GM12878 (cell line): Measurements from ENCODE around the gene PCP4L1. TPM values are rescaled to one million over a fixed set of nuclear protein-coding genes. Genes with fewer than 3 reads are reported as not detected.

ENCODE experiments used
- CHD2 ChIP-seq: IDR thresholded peaks from 2 replicates; pipeline ENCODE4 v1.6.1; 2011; ENCODE audit warnings: low read depth, low read length, improper control_type of control experiment, borderline replicate concordance
- CHD4 ChIP-seq: fragments of 200-600 bp; sonication (generic); IDR thresholded peaks from 2 replicates; pipeline ENCODE4 v1.6.1; 2016; ENCODE audit warnings: mild to moderate bottlenecking
- EED ChIP-seq: sonication (generic); IDR thresholded peaks from 2 replicates; pipeline ENCODE4 v1.6.1; 2016; ENCODE audit warnings: antibody characterized with exemption, low read depth
- EGR1 ChIP-seq, 2 experiments: IDR thresholded peaks; 1 replicate in 1 of 2; 2 replicates in 1 of 2; pipeline ENCODE4 v1.6.1; 2011 to 2012; ENCODE audit warnings: low read depth in 2 of 2, low read length in 2 of 2, borderline replicate concordance in 1 of 2, mild to moderate bottlenecking in 1 of 2, moderate library complexity in 1 of 2
- ESRRA ChIP-seq: IDR thresholded peaks from 2 replicates; pipeline ENCODE4 v1.6.1; 2012; ENCODE audit warnings: mild to moderate bottlenecking, low read length, improper control_type of control experiment
- FOXK2 ChIP-seq: fragments of 450-650 bp; IDR thresholded peaks from 2 replicates; pipeline ENCODE4 v1.6.1; 2017; ENCODE audit warnings: mild to moderate bottlenecking, moderate library complexity
- KDM1A ChIP-seq: fragments of 200-600 bp; sonication (generic); IDR thresholded peaks from 2 replicates; pipeline ENCODE4 v1.6.1; 2016; ENCODE audit warnings: borderline replicate concordance
- MEF2B ChIP-seq: fragments of 450-650 bp; IDR thresholded peaks from 2 replicates; pipeline ENCODE4 v1.6.1; 2018; ENCODE audit warnings: mild to moderate bottlenecking, moderate library complexity; ENCODE audit not compliant: partially characterized antibody, poor library complexity, severe bottlenecking
- MTA3 ChIP-seq: IDR thresholded peaks from 2 replicates; pipeline ENCODE4 v1.6.1; 2012; ENCODE audit warnings: low read length, inconsistent platforms, borderline replicate concordance
- MYB ChIP-seq: fragments of 150-350 bp; IDR thresholded peaks from 2 replicates; pipeline ENCODE4 v1.6.1; 2014; ENCODE audit warnings: mild to moderate bottlenecking, low read depth, low read length, borderline replicate concordance
- POLR2AphosphoS5 ChIP-seq: IDR thresholded peaks from 2 replicates; pipeline ENCODE4 v1.6.1; 2011; ENCODE audit warnings: mild to moderate bottlenecking, low read length, inconsistent platforms
- POU2F2 ChIP-seq: IDR thresholded peaks from 3 replicates; pipeline ENCODE4 v1.6.1; 2011; ENCODE audit warnings: low read depth, mild to moderate bottlenecking, low read length, borderline replicate concordance
- SMAD1 ChIP-seq: fragments of 450-650 bp; IDR thresholded peaks from 2 replicates; pipeline ENCODE4 v1.6.1; 2018; ENCODE audit warnings: mild to moderate bottlenecking, low read depth; ENCODE audit not compliant: partially characterized antibody
- SREBF1 ChIP-seq: IDR thresholded peaks from 2 replicates; pipeline ENCODE4 v1.6.1; 2012; ENCODE audit warnings: mild to moderate bottlenecking, low read length
- SRF ChIP-seq, 2 experiments: IDR thresholded peaks; 2 replicates each; pipeline ENCODE4 v1.6.1; 2011; ENCODE audit warnings: low read depth in 2 of 2, low read length in 2 of 2, mild to moderate bottlenecking in 1 of 2, moderate library complexity in 1 of 2
- STAT3 ChIP-seq: IDR thresholded peaks from 2 replicates; pipeline ENCODE4 v1.6.1; 2011; ENCODE audit warnings: low read depth, low read length, improper control_type of control experiment
- TAF1 ChIP-seq: IDR thresholded peaks from 2 replicates; pipeline ENCODE4 v1.6.1; 2011; ENCODE audit warnings: mild to moderate bottlenecking, low read depth, low read length, borderline replicate concordance
- TCF12 ChIP-seq: IDR thresholded peaks from 2 replicates; pipeline ENCODE4 v1.6.1; 2011; ENCODE audit warnings: low read depth, mild to moderate bottlenecking, low read length
- WRNIP1 ChIP-seq: IDR thresholded peaks from 2 replicates; pipeline ENCODE4 v1.6.1; 2011; ENCODE audit warnings: low read depth, low read length, improper control_type of control experiment, borderline replicate concordance
- YBX1 ChIP-seq: fragments of 450-650 bp; IDR thresholded peaks from 2 replicates; pipeline ENCODE4 v1.6.1; 2016; ENCODE audit warnings: antibody characterized with exemption
- polyA plus RNA-seq, 11 experiments: library from polyadenylated mRNA; depleted of rRNA in 4 of 11; unstranded in 6 of 11; stranded (reverse) in 5 of 11; fragments of >200 nt; fragmentation: Nextera tagmentation in 4 of 11; fragmentation: Illumina TruSeq in 1 of 11; extraction: Ambion mirVana in 4 of 11; extraction: Trizol in 1 of 11; gene quantifications; 1 replicate in 1 of 11; 2 replicates in 10 of 11; pipeline versions ENCODE4 v1.2.1 to v1.2.3, GENCODE V29; 2011 to 2016; ENCODE audit warnings: inconsistent platforms in 2 of 11, missing spikeins in 2 of 11, low read depth in 1 of 11
- total RNA-seq, 4 experiments: library from RNA; depleted of rRNA in 3 of 4; stranded (reverse); fragments of >200 nt in 3 of 4; fragmentation: Illumina TruSeq in 1 of 4; extraction: Trizol in 1 of 4; gene quantifications; 2 replicates each; pipeline versions ENCODE4 v1.2.1 to v1.2.3, GENCODE V29; 2013 to 2021
- TF ChIP-seq, protein P1 (sequence below), 3 experiments: IDR thresholded peaks in 2 of 3; conservative IDR thresholded peaks in 1 of 3; 2 replicates each; pipeline ENCODE4 v1.5.1; 2011; ENCODE audit warnings: low read depth in 3 of 3, low read length in 3 of 3, mild to moderate bottlenecking in 3 of 3, control low read depth in 2 of 3, moderate library complexity in 2 of 3, inconsistent platforms in 1 of 3, mixed read lengths in 1 of 3; ENCODE audit not compliant: control insufficient read depth in 2 of 3, insufficient read depth in 1 of 3; ENCODE audit errors: extremely low read depth in 1 of 3
- TF ChIP-seq, protein P2 (sequence below): fragments of 150-350 bp; IDR thresholded peaks from 2 replicates; pipeline ENCODE4 v1.6.1; 2016; ENCODE audit warnings: low read depth, low read length
- TF ChIP-seq, protein P3 (sequence below): IDR thresholded peaks from 2 replicates; pipeline ENCODE4 v1.6.1; 2012; ENCODE audit warnings: low read length, inconsistent platforms
- TF ChIP-seq, protein P4 (sequence below): IDR thresholded peaks from 2 replicates; pipeline ENCODE4 v1.6.1; 2011; ENCODE audit warnings: low read depth, low read length, improper control_type of control experiment, borderline replicate concordance

The PCP4L1 gene
- total and polyA plus RNA-seq, 10 of the 15 experiments (the other 5 are each of a cell fraction or from before 2014, with no cell fraction given): 1.0 to 5.2 (median 2.8) TPM

DNA sequence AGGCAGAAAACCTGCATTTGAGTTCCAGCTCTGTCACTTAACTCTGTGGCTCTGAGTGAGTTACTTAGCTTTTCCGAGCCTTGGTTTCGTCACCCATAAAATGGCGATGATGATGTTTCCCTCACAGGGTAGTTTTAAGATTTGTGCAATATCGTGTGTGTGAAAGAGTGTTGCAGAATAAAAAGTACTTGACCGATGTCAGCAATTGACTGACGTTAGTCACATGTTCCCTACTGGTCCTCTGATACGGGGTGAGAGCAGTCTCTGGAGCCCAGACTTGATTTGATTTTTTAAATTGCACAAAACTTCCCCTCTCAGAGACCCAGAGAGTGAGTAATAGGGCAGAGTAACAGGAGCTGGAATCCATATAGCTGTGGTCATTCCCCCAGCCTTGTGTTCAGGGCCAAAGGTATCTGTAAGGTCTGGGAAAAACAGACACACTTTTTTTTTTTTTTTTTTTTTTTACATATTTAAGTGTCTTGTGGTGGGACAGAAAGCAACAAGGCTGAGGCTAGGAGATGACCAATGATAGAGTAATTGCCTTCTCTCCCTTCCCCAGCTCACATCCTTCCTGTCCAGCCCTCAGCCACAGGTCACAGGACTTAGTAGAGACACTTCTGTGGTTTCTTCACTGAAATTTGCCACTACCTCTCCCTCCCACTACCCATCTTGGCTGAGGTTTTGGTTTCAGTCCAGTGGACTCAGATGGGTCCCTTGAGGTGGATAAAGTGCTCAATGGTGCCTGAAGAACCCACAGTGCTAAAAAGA is 41.4 kb upstream of the PCP4L1 start (continued):
- TF ChIP-seq, protein P1, sequence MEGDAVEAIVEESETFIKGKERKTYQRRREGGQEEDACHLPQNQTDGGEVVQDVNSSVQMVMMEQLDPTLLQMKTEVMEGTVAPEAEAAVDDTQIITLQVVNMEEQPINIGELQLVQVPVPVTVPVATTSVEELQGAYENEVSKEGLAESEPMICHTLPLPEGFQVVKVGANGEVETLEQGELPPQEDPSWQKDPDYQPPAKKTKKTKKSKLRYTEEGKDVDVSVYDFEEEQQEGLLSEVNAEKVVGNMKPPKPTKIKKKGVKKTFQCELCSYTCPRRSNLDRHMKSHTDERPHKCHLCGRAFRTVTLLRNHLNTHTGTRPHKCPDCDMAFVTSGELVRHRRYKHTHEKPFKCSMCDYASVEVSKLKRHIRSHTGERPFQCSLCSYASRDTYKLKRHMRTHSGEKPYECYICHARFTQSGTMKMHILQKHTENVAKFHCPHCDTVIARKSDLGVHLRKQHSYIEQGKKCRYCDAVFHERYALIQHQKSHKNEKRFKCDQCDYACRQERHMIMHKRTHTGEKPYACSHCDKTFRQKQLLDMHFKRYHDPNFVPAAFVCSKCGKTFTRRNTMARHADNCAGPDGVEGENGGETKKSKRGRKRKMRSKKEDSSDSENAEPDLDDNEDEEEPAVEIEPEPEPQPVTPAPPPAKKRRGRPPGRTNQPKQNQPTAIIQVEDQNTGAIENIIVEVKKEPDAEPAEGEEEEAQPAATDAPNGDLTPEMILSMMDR (IDR thresholded peaks at IDR 0.05 in 2 of 3, conservative IDR thresholded peaks at IDR 0.05 in 1 of 3; ENCODE audit: control insufficient read depth in 2 of 3, extremely low read depth in 1 of 3, insufficient read depth in 1 of 3, low read depth in 3 of 3, low read length in 3 of 3): no peak
- TF ChIP-seq WRNIP1 (no peak), MTA3 (no peak), TCF12 (no peak), SRF (IDR thresholded peaks at IDR 0.05; ENCODE audit: low read depth in 2 of 2, low read length in 2 of 2) (no peak), CHD4 (no peak), SREBF1 (no peak), MEF2B (peak; percentile 88), FOXK2 (no peak), ESRRA (no peak), KDM1A (no peak), TAF1 (no peak), EED (peak; percentile 58; the same call in 1 of the 2 replicates), YBX1 (no peak), SMAD1 (no peak), MYB (no peak), STAT3 (no peak), CHD2 (no peak), EGR1 (IDR thresholded peaks at IDR 0.05; ENCODE audit: borderline replicate concordance in 1 of 2, low read depth in 2 of 2, low read length in 2 of 2) (peak in 1 of 2 experiments; percentile 16; a peak in 1 of 3 replicates), POLR2AphosphoS5 (no peak), POU2F2 (no peak)
- TF ChIP-seq, protein P2, sequence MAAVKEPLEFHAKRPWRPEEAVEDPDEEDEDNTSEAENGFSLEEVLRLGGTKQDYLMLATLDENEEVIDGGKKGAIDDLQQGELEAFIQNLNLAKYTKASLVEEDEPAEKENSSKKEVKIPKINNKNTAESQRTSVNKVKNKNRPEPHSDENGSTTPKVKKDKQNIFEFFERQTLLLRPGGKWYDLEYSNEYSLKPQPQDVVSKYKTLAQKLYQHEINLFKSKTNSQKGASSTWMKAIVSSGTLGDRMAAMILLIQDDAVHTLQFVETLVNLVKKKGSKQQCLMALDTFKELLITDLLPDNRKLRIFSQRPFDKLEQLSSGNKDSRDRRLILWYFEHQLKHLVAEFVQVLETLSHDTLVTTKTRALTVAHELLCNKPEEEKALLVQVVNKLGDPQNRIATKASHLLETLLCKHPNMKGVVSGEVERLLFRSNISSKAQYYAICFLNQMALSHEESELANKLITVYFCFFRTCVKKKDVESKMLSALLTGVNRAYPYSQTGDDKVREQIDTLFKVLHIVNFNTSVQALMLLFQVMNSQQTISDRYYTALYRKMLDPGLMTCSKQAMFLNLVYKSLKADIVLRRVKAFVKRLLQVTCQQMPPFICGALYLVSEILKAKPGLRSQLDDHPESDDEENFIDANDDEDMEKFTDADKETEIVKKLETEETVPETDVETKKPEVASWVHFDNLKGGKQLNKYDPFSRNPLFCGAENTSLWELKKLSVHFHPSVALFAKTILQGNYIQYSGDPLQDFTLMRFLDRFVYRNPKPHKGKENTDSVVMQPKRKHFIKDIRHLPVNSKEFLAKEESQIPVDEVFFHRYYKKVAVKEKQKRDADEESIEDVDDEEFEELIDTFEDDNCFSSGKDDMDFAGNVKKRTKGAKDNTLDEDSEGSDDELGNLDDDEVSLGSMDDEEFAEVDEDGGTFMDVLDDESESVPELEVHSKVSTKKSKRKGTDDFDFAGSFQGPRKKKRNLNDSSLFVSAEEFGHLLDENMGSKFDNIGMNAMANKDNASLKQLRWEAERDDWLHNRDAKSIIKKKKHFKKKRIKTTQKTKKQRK: no peak
- TF ChIP-seq, protein P3, sequence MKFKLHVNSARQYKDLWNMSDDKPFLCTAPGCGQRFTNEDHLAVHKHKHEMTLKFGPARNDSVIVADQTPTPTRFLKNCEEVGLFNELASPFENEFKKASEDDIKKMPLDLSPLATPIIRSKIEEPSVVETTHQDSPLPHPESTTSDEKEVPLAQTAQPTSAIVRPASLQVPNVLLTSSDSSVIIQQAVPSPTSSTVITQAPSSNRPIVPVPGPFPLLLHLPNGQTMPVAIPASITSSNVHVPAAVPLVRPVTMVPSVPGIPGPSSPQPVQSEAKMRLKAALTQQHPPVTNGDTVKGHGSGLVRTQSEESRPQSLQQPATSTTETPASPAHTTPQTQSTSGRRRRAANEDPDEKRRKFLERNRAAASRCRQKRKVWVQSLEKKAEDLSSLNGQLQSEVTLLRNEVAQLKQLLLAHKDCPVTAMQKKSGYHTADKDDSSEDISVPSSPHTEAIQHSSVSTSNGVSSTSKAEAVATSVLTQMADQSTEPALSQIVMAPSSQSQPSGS: 0 out of 2 replicates have a peak, but pooled peaks have one; percentile 19
- TF ChIP-seq, protein P4, sequence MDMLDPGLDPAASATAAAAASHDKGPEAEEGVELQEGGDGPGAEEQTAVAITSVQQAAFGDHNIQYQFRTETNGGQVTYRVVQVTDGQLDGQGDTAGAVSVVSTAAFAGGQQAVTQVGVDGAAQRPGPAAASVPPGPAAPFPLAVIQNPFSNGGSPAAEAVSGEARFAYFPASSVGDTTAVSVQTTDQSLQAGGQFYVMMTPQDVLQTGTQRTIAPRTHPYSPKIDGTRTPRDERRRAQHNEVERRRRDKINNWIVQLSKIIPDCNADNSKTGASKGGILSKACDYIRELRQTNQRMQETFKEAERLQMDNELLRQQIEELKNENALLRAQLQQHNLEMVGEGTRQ: no peak
